ENCODE results near the gene MAPKAP1.

Gene MAPKAP1

GRCh38 chr9:125651576-125652232, 55.3 kb downstream of the MAPKAP1 start:
- H3K9me3 ChIP-seq (ENCODE audit: control insufficient read depth in 1 of 2, low read length in 2 of 2), result no peaks in the 10 kb centered on the region
- no peaks in the 10 kb centered on the region for H3K36me3 ChIP-seq (ENCODE audit: control insufficient read depth in 1 of 2, insufficient read depth in 2 of 2, low read length in 2 of 2)
- no peaks in the 10 kb centered on the region for H3K27me3 ChIP-seq (ENCODE audit: low read depth, low read length)
- H3K4me3 ChIP-seq (ENCODE audit: low read depth in 1 of 2, low read length in 2 of 2), result no peak overlapping the region
- H3K4me1 ChIP-seq (ENCODE audit: control insufficient read depth in 1 of 2, insufficient read depth in 2 of 2, low read length in 2 of 2), result peaks cover 4 to 30% of the 10 kb centered on the region in 2 donors
- H3K27ac ChIP-seq (ENCODE audit: low read length), result no peak overlapping the region

GRCh38 chr9:125650271-125650737, 56.7 kb downstream of the MAPKAP1 start:
- Histone ChIP-seq H3K4me1 (ENCODE audit: control insufficient read depth in 1 of 2, insufficient read depth in 2 of 2, low read length in 2 of 2) (peaks cover 4 to 21% of the 10 kb centered on the region in 2 donors), H3K4me3 (ENCODE audit: low read depth in 1 of 2, low read length in 2 of 2) (no peak overlapping the region), H3K27ac (ENCODE audit: low read length) (peak overlapping the region; percentile 10), H3K9me3 (ENCODE audit: control insufficient read depth in 1 of 2, low read length in 2 of 2) (no peaks in the 10 kb centered on the region), H3K36me3 (ENCODE audit: control insufficient read depth in 1 of 2, insufficient read depth in 2 of 2, low read length in 2 of 2) (no peaks in the 10 kb centered on the region), H3K27me3 (ENCODE audit: low read depth, low read length) (no peaks in the 10 kb centered on the region)

- Histone ChIP-seq H3K27me3 (ENCODE audit: low read depth, low read length) (no peaks in the 10 kb centered on the region), H3K4me1 (ENCODE audit: control insufficient read depth in 1 of 2, insufficient read depth in 2 of 2, low read length in 2 of 2) (peaks cover 4 to 21% of the 10 kb centered on the region in 2 donors), H3K4me3 (ENCODE audit: low read depth in 1 of 2, low read length in 2 of 2) (no peak overlapping the region), H3K36me3 (ENCODE audit: control insufficient read depth in 1 of 2, insufficient read depth in 2 of 2, low read length in 2 of 2) (no peaks in the 10 kb centered on the region), H3K27ac (ENCODE audit: low read length) (peak overlapping the region; percentile 10), H3K9me3 (ENCODE audit: control insufficient read depth in 1 of 2, low read length in 2 of 2) (no peaks in the 10 kb centered on the region)
Measured at GRCh38 chr9:125649826-125650225, 57.2 kb downstream of the MAPKAP1 start.

GRCh38 chr9:125649315-125649714, 57.7 kb downstream of the MAPKAP1 start:
- Histone ChIP-seq H3K36me3 (ENCODE audit: control insufficient read depth in 1 of 2, insufficient read depth in 2 of 2, low read length in 2 of 2) (no peaks in the 10 kb centered on the region), H3K4me1 (ENCODE audit: control insufficient read depth in 1 of 2, insufficient read depth in 2 of 2, low read length in 2 of 2) (peaks cover 4 to 21% of the 10 kb centered on the region in 2 donors), H3K27ac (ENCODE audit: low read length) (no peak overlapping the region)

GRCh38 chr9:125648294-125648693, 58.7 kb downstream of the MAPKAP1 start:
- Histone ChIP-seq H3K27ac (ENCODE audit: low read length) (no peak overlapping the region), H3K27me3 (ENCODE audit: low read depth, low read length) (no peaks in the 10 kb centered on the region), H3K9me3 (ENCODE audit: control insufficient read depth in 1 of 2, low read length in 2 of 2) (no peaks in the 10 kb centered on the region), H3K4me1 (ENCODE audit: control insufficient read depth in 1 of 2, insufficient read depth in 2 of 2, low read length in 2 of 2) (peaks cover 4 to 21% of the 10 kb centered on the region in 2 donors), H3K36me3 (ENCODE audit: control insufficient read depth in 1 of 2, insufficient read depth in 2 of 2, low read length in 2 of 2) (no peaks in the 10 kb centered on the region), H3K4me3 (ENCODE audit: low read depth in 1 of 2, low read length in 2 of 2) (no peak overlapping the region)

More at GRCh38 chr9:125649315-125649714, 57.7 kb downstream of the MAPKAP1 start:
- Histone ChIP-seq H3K4me3 (ENCODE audit: low read depth in 1 of 2, low read length in 2 of 2) (no peak overlapping the region), H3K9me3 (ENCODE audit: control insufficient read depth in 1 of 2, low read length in 2 of 2) (no peaks in the 10 kb centered on the region), H3K27me3 (ENCODE audit: low read depth, low read length) (no peaks in the 10 kb centered on the region)

- Histone ChIP-seq H3K4me1 (ENCODE audit: control insufficient read depth in 1 of 2, insufficient read depth in 2 of 2, low read length in 2 of 2) (peaks cover 4 to 16% of the 10 kb centered on the region in 2 donors), H3K27ac (ENCODE audit: low read length) (peak overlapping the region; percentile 47)
Measured at GRCh38 chr9:125646621-125647100, 60.3 kb downstream of the MAPKAP1 start.

GRCh38 chr9:125646217-125646616, 60.8 kb downstream of the MAPKAP1 start:
- Histone ChIP-seq H3K9me3 (ENCODE audit: control insufficient read depth in 1 of 2, low read length in 2 of 2) (no peaks in the 10 kb centered on the region), H3K36me3 (ENCODE audit: control insufficient read depth in 1 of 2, insufficient read depth in 2 of 2, low read length in 2 of 2) (no peaks in the 10 kb centered on the region), H3K27me3 (ENCODE audit: low read depth, low read length) (no peaks in the 10 kb centered on the region), H3K4me3 (ENCODE audit: low read depth in 1 of 2, low read length in 2 of 2) (peak overlapping the region; percentile 28 to 42), H3K27ac (ENCODE audit: low read length) (peak overlapping the region; percentile 47), H3K4me1 (ENCODE audit: control insufficient read depth in 1 of 2, insufficient read depth in 2 of 2, low read length in 2 of 2) (peaks cover 4 to 16% of the 10 kb centered on the region in 2 donors)

More at GRCh38 chr9:125646621-125647100, 60.3 kb downstream of the MAPKAP1 start:
- Histone ChIP-seq H3K27me3 (ENCODE audit: low read depth, low read length) (no peaks in the 10 kb centered on the region), H3K36me3 (ENCODE audit: control insufficient read depth in 1 of 2, insufficient read depth in 2 of 2, low read length in 2 of 2) (no peaks in the 10 kb centered on the region), H3K9me3 (ENCODE audit: control insufficient read depth in 1 of 2, low read length in 2 of 2) (no peaks in the 10 kb centered on the region), H3K4me3 (ENCODE audit: low read depth in 1 of 2, low read length in 2 of 2) (peak overlapping the region; percentile 28 to 42)

- H3K27me3 ChIP-seq (ENCODE audit: low read depth, low read length), result no peaks in the 10 kb centered on the region
- no peak overlapping the region for H3K27ac ChIP-seq (ENCODE audit: low read length)
- peaks cover 4 to 16% of the 10 kb centered on the region in 2 donors for H3K4me1 ChIP-seq (ENCODE audit: control insufficient read depth in 1 of 2, insufficient read depth in 2 of 2, low read length in 2 of 2)
- no peak overlapping the region for H3K4me3 ChIP-seq (ENCODE audit: low read depth in 1 of 2, low read length in 2 of 2)
- H3K36me3 ChIP-seq (ENCODE audit: control insufficient read depth in 1 of 2, insufficient read depth in 2 of 2, low read length in 2 of 2), result no peaks in the 10 kb centered on the region
- no peaks in the 10 kb centered on the region for H3K9me3 ChIP-seq (ENCODE audit: control insufficient read depth in 1 of 2, low read length in 2 of 2)
Measured at GRCh38 chr9:125644819-125645507, 62.0 kb downstream of the MAPKAP1 start.

GRCh38 chr9:125642311-125642710, 64.7 kb downstream of the MAPKAP1 start:
- no peaks in the 10 kb centered on the region for H3K9me3 ChIP-seq (ENCODE audit: control insufficient read depth in 1 of 2, low read length in 2 of 2)

GRCh38 chr9:125639057-125639456, 68.0 kb downstream of the MAPKAP1 start:
- H3K27me3 ChIP-seq (ENCODE audit: low read depth, low read length), result no peaks in the 10 kb centered on the region
- H3K4me1 ChIP-seq (ENCODE audit: control insufficient read depth in 1 of 2, insufficient read depth in 2 of 2, low read length in 2 of 2), result peaks cover 0 to 10% of the 10 kb centered on the region in 2 donors
- H3K9me3 ChIP-seq (ENCODE audit: control insufficient read depth in 1 of 2, low read length in 2 of 2), result no peaks in the 10 kb centered on the region
- no peak overlapping the region for H3K4me3 ChIP-seq (ENCODE audit: low read depth in 1 of 2, low read length in 2 of 2)
- no peaks in the 10 kb centered on the region for H3K36me3 ChIP-seq (ENCODE audit: control insufficient read depth in 1 of 2, insufficient read depth in 2 of 2, low read length in 2 of 2)
- no peak overlapping the region for H3K27ac ChIP-seq (ENCODE audit: low read length)

More at GRCh38 chr9:125642311-125642710, 64.7 kb downstream of the MAPKAP1 start:
- Histone ChIP-seq H3K4me3 (ENCODE audit: low read depth in 1 of 2, low read length in 2 of 2) (no peak overlapping the region), H3K4me1 (ENCODE audit: control insufficient read depth in 1 of 2, insufficient read depth in 2 of 2, low read length in 2 of 2) (peaks cover 1 to 14% of the 10 kb centered on the region in 2 donors), H3K36me3 (ENCODE audit: control insufficient read depth in 1 of 2, insufficient read depth in 2 of 2, low read length in 2 of 2) (no peaks in the 10 kb centered on the region), H3K27me3 (ENCODE audit: low read depth, low read length) (no peaks in the 10 kb centered on the region), H3K27ac (ENCODE audit: low read length) (no peak overlapping the region)

- Histone ChIP-seq H3K4me3 (ENCODE audit: low read depth in 1 of 2, low read length in 2 of 2) (no peak overlapping the region), H3K9me3 (ENCODE audit: control insufficient read depth in 1 of 2, low read length in 2 of 2) (no peaks in the 10 kb centered on the region), H3K27ac (ENCODE audit: low read length) (no peak overlapping the region), H3K27me3 (ENCODE audit: low read depth, low read length) (no peaks in the 10 kb centered on the region), H3K36me3 (ENCODE audit: control insufficient read depth in 1 of 2, insufficient read depth in 2 of 2, low read length in 2 of 2) (no peaks in the 10 kb centered on the region), H3K4me1 (ENCODE audit: control insufficient read depth in 1 of 2, insufficient read depth in 2 of 2, low read length in 2 of 2) (peaks cover 0 to 16% of the 10 kb centered on the region in 2 donors)
Measured at GRCh38 chr9:125638239-125639045, 68.6 kb downstream of the MAPKAP1 start.
